DMS153 (cell line): ENCODE measurements around the gene SUPT4H1.

ENCODE experiments used
- DNase-seq: peaks from one replicate; lab custom pipeline; 2025; lab: John Stamatoyannopoulos, UW

Gene SUPT4H1

DNA sequence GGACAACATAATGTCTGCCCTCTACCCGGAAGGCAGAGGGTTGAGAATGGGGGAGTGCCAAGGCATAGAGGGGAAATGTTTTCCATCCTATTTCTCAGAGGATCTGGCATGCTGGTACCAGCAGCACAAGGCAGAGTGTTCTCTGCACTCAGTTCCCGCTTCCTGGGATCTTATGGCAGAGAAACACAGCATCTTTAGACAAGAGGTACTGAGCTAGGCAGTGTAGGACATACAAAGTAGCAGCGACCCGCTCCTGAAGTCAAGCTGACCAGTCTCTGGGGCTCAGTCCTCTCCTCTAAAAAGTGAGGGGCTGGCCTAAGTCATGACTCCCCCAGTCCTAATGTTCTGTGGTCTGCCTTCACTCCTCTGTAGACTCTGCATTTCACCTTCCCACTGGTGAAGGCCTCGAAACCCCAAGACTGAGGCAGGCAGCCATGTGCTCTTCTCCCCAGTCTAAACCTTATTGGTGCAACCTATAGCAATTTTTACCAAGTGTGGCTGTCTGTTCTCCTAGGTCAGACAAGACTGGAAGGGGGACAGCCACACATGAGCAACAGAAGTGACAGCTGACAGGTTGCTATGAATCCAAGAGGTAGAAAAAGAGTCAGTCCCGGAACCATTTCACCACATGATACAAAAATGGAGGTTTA is 12.1 kb downstream of the SUPT4H1 start:
- no peak for DNase-seq

DNA sequence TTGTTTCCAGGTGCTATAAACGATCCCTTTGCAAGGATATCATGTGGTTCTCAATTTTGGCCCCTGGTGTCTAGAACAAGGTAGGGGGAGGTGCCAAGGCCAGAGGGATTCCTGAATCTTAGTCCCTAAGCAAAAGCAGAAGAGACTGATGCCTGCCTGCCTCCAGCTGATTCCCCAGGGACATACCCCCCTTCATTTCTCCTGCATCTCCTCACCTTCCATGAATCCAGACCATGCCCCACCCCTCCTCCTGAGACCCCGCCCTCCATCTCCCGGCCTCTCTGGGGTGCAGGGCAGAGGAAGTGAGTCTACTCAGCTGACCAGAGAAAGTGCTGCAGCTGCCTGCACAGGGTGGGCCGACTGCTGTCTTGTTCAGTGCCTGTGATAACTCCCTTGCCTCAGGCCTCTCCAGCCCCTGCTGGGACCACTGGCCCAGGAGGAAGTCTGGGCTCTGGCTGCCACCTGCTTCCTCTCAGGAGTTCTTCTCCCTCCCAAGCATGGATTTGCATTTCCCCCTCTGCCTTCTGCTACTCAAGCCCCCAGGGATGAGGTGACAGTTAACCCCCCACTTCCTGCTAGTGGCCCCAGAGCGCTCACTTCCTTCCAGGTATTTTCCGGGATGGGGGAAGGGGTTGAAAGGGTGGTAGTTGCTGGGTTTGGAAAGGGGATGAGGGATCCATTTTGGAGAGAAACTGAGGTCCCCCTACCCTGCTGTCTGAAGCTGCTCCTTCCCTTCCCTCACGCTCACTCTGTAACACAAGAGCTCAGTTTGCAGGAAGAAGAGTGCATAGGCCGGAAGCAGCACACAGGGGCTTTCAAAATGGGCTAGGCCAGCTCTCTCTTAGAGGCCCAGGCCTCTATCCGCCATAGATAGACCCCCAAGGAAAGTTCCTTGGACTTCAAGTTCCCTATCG is 12.9 kb downstream of the SUPT4H1 start:
- no peak for DNase-seq

DNA sequence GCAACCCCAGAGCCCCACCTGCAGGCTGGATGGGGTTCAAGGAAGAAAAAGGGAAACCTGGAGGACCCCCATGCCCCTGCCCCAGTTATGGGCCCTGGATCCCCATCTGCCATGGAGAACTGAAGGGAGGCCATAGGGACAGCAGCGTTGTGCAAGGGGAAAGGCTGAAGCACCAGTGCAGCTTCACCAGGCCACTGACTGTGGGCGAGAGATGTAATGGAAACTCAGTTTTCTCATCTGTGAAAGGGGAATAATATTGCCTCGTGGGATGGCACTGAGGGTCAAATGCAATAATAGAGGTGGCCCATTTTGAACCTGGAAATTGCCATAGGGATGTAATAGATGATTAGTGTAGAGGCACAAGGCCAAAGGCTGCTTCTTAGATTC is 13.6 kb downstream of the SUPT4H1 start:
- DNase-seq: no peak

DNA sequence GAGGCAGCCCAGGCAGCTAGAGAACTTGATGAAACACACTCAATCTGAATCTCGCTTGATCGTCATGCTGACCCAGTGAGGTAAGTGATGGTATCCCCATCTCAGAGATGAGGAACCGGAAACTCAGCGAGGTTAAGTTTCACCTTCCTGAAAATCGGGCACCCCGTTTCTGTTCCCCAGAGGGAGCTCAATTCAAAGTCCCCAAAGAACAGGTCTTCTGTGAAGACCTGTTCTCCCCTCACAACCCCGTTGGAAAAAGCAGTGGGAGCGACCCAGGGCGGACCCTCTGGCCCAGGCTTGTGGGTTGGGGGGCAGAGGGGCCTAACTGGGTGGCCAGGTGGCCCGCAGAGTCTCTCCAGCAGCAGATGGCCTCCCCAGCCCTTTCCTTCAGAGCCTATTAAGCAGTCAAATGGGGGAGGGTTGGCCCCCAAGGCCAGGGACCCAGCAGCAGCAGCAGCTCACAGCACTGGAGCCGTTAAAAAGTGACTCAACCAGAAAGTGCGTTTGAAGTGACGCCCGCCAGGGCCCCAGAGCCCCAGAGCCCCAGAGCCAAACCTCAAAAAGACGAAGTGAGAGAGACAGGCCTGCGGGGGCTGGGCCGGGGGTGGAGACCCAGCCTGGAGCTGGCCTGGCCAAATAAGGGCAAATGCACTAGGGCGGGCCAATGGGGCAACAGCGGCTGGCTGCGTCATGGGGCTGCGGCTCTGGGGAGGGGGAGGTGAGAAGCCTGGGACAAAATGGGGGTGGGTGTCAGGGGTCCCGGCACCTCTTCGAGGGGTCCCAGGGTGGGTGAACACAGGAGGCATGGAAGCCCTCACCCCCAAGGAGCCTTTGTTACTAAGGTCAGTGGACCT is 14.2 kb downstream of the SUPT4H1 start:
- no peak for DNase-seq

DNA sequence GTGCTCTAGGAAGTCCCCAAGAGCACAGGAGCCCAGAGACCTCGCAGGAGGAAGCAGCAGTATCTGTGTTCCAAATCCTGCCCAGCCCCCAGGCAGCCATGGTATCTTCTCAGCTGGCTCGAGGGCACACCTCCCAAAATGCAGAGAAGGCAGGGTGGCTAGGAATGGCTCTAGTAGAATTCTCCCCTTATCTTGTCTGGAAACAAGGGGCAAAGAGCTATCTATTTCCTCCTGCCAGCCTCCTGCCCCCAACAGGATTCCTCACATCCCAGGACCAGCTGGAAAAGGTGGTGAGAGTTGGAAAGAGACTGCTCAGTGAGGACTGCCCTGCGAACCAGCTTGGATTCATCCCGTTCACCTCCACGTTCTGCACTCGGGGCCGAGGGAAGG is 14.8 kb downstream of the SUPT4H1 start:
- no peak for DNase-seq

DNA sequence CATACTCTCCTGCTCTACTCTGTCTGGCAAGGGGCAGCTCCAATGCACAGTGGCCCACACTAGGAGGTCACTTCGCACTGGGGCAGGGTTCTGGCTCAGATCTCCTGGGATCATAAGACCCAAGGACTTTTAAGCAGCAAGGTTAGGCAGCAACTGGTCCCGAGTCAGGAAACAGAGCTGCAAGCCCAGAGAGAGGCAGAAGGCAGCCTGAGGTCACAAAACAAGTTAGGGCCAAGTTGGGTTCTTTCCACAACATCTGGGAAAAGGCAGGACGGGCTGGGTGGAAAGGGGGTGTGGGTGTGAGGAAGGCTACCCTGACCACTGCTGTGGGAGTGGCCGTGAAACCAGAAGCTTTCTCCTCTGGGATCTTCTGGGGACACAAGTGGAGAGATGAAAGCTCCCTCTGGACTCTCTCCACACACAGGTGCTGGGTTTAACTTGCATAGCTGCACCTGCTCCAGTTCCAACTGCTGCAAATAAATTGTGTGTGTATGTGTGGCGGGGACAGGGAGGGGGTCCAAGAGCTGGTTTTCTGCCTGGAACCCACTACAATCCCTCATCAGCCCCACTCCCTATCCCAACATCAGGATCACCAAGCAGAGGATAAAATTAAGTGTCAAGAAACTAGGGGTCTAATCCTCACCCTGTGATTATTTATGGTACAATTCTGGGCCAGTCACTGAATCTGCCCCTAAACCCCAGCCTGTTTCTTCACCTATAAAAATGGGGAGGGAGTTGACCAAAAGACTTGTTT is 15.4 kb downstream of the SUPT4H1 start:
- no peak for DNase-seq

DNA sequence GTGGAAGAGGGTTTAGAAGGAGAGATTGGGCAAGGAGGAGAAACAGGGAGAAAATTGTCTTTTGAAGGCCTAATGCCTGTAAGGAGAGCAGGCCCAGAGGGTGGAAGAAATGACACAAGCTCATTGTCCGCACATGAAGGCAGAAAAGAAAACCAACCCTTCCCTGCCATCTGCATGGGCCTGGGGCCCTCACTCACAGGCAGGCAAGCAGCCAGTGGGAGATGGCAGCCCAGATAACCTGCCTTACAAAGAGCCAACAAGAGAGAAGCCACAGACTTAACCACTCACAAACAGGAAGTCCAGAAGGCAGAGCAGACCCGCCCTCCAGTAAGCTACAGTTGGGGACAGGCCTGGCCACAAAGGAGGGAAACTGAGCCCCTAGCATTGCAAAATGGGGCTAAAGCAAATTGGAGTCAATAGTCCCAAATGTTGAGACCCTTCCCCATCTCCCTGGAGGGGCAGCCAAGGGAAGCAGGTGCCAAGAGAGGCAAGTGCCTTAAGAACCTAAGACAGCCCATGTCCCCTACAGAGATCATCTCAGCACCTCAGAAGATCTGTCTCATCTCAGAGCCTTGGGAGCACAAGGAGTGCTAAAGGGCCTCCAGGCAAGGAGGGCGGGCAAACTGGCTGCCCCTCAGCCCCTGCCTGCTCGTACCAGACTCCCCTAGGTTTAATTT is 16.1 kb downstream of the SUPT4H1 start:
- no peak for DNase-seq

DNA sequence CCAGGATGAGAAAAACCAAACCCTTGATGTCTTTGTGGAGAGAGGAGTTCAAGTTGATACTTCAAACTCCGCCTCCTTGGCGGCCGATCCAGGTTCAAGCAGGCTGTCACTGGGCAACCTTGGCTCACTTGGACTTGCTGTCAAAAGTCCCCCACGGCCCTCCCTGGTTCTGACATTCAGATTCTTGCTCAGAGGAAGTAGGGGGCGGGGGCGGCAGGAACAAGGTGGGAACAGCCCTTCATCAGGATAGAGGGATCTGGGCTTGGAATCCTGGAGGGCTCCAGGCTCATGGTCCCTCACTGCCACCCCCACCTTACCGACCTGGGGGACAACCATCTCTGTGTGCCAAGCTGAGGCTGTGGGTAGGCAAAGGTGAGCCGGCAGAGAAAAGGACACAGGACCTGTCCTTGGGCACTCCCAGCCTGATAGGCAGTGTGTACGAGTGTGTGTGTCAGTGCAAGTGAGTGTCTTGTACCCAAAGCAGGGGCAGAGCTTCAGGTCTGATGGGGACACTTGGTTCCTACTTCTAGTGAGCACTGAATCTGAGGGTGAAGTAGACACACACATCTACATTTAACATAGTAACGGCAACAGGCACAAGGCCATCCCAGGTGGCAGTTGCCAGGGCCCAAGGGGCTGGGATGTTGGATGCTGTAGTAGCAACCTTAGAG is 16.8 kb downstream of the SUPT4H1 start:
- no peak for DNase-seq

DNA sequence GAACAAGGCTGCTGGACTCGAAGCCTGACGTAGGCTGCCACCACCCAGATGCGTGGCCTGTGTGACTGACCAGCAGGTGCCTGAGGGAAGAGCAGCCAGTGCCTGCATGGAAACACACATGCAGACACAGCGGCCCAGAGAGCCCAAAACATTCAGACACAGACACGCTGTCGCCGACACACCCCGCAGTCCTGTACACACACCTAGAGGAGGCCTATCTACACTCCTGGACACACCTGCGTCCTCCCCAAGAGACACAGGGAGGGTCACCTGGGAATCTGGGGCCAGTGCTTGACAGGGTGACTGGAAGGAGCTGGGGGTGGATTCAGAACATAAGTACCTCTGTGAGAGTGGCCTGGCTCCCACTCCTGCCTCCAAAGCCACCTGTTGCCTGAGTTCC is 17.3 kb downstream of the SUPT4H1 start:
- no peak for DNase-seq

DNA sequence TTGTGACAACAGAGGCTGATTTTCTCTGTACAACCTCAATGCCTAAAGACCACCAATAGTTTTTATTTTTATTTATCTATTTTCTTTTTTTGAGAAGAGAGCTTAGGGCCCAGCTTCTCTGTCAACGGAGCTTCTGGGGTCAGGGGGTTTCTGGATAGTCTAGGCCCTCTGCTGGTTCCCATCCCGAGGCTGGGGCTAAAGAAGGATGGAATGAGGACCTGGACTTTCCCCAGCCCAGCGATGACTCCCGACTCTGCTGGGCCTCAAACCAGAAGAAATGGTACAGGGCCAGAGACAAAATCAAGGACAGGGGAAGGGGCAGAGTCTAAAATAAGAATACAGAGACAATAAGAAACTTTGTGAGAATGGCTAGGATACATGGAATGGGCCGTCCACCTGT is 17.7 kb downstream of the SUPT4H1 start:
- DNase-seq: no peak

DNA sequence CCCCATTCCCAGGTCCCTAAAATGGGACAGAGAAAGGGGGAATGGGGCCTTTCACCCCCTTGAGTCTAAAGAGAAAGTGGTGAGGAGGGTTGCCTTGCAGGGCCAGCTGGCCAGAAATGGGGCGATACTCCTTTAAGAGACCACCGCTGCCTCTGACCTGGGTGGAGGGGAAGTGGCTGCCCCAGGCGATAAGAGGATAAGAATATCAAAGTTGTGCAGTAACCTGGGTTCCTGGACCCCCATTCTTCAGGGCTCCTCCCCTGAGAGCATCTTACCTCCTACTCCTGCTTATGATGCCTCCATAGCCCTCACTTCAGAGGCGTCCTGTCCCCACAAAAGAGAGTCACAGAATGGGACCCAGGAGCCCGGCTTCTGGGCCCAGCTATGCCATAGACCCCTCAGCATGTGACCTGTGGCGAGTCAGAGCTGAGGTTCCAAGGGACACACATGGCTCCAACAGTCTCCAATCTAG is 18.2 kb downstream of the SUPT4H1 start:
- DNase-seq: no peak

DNA sequence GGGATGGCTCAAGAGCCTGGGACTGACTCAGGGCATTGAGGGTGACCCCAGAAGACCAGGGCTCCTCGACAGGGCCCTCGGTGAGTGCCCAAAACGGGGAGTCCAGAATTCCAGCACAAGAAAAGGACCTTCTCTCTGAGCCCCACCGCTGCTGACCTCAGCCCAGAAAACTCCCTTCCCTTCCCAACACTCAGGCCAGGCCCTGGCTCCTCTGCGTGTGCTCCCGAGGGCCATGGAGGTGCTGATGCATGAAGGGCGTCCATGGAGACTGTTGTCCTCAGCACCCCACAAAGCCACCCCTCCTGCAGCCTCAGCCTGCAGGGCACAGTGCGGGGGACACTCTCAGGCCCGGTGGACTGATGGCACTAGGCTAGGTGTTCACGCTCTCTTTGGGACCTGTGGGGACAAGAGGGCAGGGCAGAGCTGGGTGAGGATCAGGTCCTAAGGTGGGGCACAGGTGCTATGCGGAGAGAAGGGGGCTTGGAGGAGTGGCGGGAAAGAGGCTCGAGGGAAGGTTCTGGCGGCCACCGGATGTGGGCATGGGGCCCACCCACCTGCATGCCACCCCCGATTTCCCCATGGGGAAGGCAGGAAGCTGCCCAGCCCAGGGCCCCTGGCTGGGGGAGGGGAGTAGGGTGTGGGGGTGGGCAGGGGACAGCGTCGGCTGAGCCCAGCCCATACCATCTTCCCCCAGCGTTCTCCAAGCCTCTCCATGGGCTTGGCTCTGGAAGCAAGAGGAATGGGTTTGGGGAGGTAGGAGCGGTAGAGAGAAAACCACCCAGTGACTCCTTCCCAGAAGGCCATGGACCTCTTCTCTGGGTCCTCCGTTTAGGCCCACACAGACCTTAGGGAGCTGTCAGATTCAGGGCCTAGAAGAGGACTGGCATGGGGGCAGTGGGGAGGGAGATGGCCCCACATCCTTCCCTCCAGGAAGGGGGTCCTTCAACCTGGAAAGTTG is 18.9 kb downstream of the SUPT4H1 start:
- no peak for DNase-seq

DNA sequence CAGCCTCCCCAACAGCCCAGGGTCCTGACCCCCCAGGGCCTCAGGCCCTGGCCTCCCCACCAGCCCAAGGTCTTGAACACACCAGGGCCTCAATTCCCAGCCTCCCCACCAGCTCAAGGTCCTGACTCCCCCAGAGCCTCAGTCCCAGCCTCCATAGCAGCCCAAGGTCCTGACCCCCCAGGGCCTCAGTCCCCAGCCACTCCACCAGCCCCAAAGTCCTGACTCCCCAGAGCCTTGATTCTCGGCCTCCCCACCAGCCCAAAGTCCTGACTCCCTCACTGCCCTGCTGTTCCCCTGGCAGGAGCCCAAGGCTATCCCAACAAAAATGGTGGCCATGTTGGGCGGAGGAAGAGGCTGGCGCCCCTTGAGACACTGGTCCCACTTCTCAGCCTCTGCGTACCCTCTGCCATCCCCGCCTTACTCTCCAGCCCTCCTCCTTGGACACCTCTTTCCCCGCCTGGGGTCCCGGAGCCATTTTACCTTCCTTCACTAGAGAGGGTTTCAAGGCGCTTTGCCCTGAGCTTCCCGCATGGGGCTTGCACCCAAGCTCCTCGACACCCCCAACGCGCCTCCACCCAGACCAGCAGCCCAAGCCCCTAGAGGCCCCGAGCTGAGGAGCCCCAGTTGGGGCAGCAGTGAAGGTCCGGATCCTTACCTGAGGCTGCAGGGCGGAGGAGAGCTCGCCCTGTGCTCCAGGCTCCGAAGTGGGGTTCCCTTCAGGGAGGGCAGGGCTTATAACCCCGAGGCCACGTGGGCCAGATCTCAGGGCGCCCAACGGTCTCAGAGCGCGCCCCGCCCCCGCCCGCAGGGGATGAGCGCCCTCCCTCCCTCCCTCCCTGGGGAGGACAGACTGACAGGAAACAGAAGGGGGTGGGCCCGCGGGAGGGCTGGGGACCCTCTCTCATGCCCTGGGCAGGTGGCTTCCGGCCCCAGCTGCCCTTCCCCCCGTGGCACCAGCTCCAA is 19.9 kb downstream of the SUPT4H1 start:
- no peak for DNase-seq

DNA sequence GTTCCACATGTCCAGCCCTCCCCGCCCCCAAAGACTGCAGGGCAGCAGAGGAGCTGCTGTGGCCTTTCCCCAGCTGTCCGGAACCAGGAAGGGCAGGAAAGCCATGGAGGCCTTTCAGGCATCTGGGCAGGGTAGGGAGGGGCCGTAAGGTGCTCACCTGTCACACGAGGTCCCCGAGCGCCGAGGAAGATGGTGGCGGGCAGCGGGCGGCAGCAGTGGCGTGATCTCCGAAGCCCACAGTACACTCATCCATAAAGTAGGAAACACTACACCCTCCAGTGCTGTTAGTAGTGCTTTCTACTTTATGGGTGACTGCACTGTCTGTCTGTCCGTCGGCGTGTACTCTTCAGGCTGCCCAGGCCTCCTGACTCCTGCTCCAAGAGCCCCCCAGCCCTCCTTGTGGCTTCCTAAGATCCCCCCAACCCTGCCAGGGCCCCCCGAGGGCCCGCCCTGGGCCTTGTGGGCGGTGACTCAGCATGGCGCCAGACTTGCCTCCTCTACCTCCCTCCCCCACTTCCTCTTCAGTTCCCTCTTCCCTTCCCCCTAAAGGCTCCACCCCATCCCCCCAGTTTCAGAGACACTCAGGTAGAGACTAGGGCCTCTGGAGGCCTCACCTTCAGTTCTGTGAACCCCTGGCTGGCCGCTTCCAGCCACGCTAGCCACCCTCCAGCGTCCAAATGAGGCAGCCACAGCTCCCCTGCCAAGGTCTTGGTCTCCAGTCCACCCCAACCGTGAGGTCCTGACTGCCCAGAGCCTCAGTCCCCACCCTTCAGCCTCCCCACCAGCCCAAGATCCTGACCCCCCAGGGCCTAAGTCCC is 20.8 kb downstream of the SUPT4H1 start:
- DNase-seq: no peak

DNA sequence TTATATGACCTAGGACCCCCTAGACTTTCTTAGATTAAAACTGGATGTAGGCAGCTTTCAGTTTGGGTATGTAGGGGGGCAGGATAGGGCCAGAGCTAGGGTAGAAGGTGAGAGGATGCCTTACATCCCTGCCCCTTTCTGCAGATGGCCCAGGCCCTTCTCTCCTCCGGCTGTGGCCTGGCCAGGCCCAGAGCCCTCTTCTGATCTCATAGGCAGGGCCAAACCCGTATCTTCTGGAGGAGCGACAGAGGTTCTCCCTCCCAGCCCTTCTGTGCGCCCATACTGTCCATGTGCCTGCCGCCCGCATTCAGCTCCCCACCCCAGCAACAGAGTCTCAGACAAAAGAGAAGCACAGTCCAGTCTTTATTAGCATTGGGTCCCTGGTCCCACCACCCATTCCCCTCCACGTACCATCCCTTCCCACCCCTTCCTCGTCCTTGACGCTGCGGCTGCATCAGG is 21.4 kb downstream of the SUPT4H1 start:
- DNase-seq: no peak

DNA sequence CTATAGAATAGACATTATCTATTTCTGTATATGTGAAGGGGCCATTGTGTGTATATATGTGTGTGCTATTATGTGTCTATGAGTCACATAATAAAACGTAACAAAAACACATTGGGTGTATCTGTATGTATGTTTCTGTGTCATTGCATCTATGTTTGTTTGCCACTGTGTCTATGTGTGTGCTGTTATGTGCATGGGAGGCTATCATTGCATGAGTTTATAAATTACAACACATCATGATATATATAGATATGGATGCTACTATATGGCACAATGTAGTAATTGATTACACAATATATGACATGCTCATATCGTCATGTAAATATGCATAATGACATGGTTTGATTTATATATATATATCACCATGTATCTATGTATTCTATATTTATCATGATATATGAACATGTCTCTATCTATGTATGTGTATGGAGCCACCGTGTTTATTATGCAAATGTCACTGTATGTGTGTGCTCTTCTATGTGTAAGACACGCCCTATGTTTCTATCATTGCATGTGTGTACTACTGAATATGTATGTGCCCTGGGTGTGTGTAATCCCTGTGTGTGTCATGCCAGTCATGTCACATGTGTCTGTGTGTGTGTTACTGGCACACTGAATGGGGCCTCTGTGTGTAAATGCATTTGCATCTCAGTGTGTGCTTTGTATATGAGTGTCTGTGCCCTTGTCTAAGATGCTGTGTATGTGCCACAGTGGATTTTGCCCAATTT is 22.0 kb downstream of the SUPT4H1 start:
- DNase-seq: no peak
